NCI-H1048 (cell line): ENCODE data around the gene UGT1A6.

Experiments used
- DNase-seq: peaks from one replicate; lab custom pipeline; 2025; lab: John Stamatoyannopoulos, UW

UGT1A6 gene

DNA sequence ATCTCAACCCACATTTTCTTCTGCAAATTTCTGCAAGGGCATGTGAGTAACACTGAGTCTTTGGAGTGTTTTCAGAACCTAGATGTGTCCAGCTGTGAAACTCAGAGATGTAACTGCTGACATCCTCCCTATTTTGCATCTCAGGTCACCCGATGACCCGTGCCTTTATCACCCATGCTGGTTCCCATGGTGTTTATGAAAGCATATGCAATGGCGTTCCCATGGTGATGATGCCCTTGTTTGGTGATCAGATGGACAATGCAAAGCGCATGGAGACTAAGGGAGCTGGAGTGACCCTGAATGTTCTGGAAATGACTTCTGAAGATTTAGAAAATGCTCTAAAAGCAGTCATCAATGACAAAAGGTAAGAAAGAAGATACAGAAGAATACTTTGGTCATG, 75.4 kb downstream of the UGT1A6 start:
- no peak for DNase-seq

DNA sequence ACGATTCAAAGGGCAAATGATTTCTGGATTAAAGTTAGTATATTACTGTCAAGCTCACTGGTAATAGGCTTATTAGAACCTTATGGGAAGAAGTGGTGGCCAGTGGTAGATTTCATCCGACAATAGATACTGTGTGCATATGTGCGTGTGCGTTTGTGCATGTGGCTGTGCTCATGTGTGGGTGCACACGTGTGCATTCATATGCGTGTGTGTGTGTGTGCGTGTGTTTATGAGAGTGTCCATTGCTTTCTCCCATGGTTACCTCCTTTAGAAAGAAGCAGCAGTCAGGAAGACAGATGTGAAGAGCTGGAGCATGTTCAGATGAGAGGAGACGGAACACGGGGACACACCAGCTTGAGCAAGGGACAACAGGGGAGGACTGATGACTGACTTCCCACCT, 76.6 kb downstream of the UGT1A6 start:
- no peak for DNase-seq

DNA sequence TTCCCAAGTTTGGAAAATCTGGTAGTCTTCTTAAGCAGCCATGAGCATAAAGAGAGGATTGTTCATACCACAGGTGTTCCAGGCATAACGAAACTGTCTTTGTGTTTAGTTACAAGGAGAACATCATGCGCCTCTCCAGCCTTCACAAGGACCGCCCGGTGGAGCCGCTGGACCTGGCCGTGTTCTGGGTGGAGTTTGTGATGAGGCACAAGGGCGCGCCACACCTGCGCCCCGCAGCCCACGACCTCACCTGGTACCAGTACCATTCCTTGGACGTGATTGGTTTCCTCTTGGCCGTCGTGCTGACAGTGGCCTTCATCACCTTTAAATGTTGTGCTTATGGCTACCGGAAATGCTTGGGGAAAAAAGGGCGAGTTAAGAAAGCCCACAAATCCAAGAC, 79.5 kb downstream of the UGT1A6 start:
- DNase-seq: no peak

DNA sequence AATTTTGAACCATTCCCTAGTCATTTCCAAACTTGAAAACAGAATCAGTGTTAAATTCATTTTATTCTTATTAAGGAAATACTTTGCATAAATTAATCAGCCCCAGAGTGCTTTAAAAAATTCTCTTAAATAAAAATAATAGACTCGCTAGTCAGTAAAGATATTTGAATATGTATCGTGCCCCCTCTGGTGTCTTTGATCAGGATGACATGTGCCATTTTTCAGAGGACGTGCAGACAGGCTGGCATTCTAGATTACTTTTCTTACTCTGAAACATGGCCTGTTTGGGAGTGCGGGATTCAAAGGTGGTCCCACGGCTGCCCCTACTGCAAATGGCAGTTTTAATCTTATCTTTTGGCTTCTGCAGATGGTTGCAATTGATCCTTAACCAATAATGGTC, 79.9 kb downstream of the UGT1A6 start:
- no peak for DNase-seq

DNA sequence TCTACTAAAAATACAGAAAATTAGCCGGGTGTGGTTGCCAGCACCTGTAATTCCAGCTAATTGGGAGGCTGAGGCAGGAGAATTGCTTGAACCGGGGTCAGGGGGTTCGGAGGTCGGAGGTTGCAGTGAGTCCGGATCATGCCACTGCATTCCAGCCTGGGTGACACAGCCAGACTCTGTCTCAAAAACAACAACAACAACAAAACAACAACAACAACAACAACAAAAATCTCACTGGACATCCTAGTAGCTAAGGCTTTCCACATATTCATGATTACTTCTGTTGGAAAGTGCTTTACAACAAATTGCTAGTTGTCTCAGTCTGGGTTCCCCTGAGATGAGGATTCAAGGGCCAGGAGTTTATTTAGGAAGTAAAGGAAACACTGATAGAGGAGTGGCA, 81.2 kb downstream of the UGT1A6 start:
- DNase-seq: no peak

DNA sequence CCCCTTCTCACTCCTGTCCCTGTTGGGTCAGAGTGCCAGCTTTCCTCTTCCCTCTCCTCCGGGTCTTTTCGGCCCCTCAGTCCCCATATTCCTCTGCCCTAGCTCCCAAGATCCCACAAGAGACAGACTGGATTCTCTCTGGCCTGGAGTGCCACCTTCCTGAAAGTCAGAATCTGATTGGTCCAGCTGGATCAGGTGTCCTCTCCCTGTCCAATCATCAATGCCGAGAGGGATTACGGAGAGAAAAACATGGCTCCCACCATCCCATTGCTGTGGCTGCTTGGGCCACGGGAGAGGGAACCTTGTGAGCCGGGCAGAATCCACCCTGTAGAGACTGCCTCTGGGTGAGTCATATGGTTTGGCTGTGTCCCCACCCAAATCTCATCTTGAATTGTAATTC, 82.7 kb downstream of the UGT1A6 start:
- no peak for DNase-seq

DNA sequence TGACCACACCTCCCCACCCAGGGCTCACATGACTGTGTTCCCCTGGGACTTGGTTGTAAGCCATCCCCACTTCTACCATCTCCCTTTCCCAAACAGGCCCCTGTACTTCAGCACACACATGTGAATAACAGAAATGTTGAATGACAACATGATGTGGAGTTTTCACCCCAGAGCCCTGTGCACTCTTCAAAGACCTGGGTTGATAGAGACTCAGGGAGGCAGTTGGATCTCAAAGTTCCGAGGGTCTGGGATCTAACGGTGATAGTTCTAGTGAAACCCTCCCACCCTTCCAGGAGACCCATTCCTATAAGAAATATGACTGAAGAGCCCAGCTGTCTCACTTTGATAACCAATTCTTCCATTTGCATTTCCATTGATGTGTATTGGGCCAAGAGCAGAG, 85.3 kb downstream of the UGT1A6 start, which contains the start of gene MROH2A:
TSS of gene MROH2A (plus strand) at position 301 of the 400 bp plus-strand sequence. CDS start 1,029 bp downstream, outside the sequence.
- no peak for DNase-seq

DNA sequence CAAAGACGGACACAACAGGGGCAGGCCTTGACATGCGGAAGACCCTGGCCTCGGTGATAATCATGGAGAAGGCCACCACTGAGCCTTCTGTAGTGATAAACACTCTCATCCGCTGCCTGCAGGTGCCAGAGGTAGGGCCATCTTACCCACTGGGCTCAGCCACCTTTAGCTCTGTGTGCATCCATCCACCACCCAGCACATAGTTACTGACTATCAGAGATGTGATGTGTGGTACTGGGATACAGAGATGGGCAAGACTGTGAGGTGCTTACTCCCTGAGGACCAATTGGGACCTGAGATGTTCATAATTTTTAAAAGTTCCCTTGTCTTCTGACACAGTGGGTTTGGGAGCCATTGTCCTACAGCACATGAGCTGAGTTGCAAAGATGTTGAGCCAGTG, 87.0 kb downstream of the UGT1A6 start:
- DNase-seq: no peak

DNA sequence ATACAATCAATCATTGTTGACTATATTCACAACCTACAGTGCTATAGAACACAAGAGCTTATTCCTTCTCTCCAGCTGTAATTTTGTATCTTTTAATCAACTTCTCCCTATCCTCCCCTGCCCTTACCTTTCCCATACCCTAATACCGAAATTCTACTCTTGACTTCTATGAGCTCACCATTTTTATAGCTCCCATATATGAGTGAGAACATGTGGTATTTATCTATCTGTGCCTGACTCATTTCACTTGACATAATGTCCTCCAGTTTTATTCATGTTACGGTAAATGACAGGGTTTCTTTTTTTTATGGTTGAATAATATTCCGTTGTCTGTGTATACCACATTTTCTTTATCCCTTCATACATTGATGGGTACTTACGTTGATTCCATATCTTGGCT, 88.1 kb downstream of the UGT1A6 start:
- DNase-seq: no peak

DNA sequence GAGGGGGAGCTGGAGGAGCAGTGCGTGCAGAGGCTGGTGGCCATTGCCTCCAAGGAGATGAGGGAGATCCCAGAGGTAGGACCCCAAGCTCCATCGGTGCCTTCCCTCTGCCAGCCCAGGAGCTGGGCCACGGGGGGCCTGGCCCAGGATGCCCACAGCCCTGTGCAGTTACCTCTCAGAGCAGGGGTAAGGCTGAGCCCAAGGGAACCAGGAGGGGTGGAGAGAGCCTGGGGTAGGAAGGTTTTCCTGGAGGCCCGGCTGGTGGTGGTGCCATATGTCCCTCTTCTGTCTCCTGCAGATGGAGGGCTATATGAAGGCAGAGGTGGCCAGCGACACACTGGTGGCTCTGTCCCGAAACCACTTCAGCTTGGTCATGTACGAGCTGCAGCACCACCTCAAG, 96.9 kb downstream of the UGT1A6 start:
- DNase-seq: no peak

DNA sequence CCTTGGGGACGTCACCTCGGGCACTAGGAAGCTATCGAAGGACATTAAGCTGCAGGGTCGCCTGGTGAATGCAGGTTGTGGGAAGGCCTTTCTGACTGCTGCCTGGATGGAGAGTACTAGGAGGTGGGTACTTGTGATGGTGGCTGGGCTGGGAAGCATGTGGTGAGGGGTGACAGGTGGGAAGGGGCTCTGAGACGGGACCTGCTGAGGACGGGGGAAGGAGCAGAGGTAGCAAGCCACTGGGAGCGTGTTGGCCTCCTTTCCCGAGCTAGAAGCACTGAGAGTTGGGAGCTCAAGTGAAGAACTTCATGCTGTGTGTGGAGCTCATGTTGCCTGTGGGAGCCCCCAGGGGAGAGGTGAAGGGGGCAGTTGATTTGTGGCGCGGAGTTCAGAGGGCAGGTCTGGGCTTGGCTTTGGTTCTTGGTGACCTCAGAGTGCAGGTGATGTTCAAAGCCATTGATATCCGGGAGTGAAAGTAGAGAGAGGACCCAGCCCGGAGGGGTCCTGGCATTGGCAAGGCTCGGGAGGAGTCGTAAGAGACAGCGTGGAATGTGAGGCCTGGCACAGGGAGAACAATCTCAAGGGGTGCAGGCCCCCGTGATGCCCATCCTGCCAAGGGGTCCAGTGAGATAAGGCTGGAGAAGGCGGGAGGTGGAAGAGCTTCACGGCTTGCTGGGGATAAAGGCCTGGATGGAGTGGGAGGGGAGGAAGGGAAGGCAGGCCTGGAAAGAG, 98.6 kb downstream of the UGT1A6 start:
- no peak for DNase-seq

DNA sequence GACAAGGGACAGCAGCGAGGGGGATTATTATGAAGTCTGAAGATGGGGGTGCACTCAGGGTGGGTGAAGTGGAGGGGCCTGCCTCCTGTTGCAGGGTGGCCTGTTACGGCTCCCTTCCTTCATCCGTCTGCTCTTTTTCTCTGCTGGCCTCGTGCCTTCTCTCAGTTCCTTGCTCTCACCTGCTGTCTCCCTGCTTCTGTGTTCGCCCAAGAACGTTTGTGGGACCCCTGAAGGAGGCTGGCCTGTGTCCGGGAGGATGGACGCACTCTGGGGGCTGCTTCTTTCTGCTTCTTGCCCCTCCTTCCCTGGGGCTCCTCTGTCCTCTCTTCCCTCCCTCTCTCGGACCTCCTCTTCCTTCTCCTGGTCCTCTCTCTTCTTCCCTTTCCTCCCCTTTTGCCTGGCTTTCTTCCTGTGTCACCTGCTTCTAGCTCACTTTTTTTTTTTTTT, 99.2 kb downstream of the UGT1A6 start:
- DNase-seq: no peak

DNA sequence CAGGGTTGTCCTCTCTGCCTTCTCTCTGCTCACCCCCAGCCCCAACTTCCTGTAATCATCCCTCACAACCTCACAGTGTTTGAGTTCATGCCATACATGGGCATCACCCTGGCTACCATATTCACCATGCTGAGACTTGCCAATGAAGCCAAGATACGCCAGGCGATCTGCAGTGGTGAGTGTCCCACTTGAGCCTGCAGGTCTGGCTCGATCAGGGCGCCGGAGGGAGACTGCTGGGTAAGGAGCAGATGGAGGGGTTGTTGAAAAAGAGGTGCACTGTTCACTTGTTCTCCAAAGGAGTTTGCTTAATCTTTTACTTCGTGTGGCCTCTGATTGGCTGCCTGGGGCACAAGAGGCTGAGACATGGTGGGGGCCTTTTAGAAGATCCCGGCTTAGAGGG, 100.0 kb downstream of the UGT1A6 start:
- DNase-seq: no peak

DNA sequence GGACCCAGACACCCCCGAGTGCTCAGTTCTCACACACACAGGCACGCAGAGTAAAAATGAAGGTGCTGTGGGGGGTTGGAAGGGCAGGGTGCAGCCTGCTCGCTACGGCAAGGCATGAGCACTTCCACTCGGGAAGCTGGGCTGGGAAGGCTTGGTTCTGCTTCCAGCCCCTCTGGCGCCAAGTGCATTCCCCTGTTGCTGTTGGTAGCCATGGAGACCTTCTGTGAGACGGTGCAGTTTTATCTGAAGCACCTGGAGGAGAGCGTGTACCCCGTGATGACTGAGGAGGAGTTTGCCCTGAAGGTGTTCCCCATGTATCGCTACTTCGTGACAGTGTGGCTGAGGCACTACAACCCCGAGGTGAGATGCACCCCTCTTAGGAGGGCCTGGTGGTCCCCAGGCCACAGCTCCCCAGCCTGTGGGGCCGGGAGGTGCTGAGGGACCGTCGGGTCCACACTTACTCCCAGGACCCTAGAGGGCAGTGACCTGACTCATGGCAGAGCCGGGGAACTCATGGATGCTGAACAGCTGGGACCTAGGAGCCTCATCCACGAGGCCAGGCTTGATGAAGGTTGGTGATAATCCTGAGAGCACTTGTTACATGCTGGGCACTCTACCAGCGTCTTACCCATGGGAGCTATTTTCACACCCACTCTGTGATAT, 100.9 kb downstream of the UGT1A6 start:
- DNase-seq: no peak

DNA sequence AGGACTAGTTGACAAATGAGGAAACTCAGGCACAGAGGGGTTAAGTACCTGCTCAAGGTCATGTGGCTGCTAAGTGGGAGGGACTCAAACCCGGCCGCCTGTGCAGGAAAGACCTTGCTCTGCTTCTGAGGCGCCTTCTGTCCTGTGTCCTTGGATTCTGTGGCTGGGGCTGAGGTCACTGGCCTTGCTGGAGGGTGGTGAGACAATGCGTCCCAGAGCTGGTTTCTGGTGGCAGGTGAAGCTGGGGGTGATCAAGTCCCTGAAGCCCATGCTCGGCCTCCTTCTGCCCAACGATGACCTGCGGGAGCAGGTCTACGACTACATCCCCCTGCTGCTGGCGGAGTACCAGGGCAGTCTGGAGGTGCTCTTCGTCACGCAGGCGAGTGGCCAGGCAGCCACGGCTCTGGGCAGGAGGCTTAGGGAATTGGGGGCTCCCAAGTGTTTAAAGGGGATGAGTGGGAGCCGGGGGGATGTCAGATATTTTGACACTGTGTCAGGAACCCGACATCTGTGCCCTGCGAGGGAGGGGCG, 101.5 kb downstream of the UGT1A6 start:
- DNase-seq: no peak

DNA sequence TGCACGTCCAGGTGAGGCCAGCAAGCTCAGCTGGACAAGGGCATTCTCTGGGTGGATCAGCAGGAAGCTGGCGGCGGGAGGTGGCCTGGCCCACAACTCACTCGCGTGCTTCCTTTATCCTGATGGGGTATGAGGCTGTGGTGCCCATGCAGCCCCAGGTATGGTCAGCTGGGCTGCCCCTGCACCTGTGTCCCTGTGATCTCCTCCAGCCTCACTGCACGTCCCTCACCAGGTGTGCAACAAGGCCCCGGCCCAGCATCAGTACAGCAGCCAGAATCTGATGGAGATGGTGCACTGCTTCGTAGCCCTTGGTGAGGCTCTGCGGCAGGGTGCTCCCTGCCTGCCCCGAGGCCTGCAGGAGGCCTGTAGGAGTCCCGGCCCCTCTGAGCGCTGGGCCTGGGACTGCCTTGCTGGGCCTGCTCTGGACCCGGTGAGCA, 103.1 kb downstream of the UGT1A6 start:
- DNase-seq: no peak

DNA sequence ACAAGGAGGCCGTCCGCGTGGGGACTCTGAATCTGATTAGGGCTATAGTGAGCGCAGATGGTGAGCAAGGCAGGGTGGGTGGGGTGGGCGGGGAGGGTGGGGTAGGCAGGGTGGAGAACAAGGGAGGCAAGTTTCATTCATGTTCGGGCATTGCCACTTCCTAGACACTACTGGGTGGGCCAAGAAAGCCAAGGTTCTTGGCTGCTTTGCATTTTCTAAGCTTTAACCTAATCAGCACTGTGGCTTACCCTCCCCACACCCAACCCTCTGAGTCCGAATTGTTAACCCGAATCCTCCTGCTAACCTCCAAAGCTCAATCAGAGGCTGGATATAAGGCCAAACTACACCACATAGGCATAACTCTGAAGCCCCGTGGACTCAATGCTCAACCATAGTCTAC, 103.6 kb downstream of the UGT1A6 start:
- DNase-seq: no peak

DNA sequence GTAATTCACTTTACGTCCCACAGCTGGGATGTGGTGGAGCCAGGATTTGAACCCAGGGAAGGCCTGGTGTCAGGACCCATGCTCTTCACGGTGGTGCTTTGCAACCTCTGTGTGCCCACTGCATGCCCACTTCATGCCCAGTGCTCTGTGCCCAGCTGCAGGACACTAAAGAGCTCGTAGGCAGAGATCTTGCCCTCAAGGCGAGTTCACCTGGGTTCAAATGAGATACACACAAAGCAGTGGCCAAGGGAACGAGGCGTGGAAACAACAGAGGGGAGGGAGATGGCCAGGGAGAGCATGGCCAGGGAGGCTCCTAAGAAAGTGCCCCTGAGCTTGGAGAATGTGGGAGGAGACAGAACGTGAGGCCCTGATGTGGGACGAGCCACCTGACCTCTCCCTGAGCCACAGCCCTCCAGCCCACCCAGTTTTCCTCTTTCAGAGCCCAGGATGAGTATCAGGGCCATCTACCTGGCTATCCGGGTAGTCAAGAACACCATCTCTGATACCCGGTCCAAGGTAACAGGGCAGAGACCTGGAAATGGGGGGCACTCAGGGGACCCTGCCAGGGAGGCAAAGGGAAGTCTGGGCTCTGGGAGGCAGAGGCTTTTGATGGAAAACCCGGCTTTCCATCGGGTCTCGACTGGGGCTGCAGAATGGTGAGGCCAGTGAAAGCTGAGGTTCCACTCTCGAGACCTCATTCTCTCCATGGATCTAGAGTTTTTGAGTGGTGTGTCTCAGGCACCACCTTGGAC, 105.8 kb downstream of the UGT1A6 start:
- no peak for DNase-seq

DNA sequence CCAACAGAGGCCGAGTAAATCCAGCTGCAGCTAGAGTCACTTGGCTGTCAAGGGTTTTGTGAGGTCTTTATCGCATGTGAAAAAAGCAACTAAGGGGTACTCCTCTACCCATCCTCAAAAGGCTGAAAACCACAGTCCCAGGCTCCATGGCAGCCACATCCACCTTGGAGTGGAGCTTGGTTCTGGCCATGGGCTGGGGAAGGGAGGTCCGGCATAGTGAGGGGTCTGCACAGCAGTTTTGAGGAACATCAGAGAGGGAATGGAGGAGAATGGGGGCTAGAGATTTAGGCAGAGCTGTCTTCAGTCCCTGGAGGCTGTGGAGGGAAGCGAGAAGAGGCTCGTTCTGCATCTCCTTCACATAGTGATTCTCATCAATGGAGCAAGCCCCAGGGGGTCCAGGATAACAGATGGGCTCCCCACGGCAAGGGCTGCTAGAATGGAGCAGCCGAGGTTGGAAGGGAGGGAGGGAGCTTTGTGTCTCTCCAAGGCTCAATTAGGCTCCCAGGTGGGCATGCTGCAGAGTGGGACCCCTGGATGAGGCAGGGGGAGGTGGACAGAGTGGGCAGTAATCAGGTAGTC, 106.5 kb downstream of the UGT1A6 start:
- no peak for DNase-seq

DNA sequence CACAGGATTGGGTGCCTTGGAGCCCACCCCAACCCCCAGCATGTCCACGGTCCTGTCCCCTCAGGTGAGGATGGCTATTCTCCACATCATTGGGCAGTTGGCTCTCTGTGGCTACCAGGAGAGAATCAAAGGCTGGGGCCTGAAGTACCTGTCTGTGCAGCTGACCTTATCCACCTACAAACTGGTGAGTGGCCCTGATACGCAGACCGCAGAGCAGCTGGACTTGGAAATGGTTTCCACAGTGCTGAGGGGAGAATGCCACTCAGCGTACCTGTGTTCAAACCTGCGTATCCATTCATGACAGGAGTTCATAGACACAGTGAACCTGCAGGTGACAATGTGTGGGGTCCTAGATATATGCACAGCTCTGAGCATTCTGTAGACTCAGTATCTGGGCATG, 107.0 kb downstream of the UGT1A6 start:
- DNase-seq: no peak

DNA sequence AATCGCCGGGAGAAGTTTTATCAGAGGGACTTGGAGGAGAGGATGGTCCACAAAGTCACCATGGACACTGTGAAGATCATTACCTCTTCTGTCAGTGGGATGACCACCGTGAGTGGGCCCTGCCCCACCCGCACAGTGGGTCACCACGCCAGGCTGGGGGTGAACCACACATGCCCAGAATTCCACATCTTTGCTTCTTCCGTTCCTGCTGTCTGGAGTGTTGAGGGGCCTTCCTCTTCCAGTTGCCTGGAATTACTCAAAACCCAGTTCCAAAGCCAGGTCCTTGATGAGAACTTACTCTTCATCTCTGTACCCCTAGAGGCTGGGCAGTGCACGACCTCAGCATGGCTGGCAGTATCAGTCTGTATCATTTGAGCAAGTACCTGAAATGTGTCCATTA, 107.5 kb downstream of the UGT1A6 start:
- DNase-seq: no peak

DNA sequence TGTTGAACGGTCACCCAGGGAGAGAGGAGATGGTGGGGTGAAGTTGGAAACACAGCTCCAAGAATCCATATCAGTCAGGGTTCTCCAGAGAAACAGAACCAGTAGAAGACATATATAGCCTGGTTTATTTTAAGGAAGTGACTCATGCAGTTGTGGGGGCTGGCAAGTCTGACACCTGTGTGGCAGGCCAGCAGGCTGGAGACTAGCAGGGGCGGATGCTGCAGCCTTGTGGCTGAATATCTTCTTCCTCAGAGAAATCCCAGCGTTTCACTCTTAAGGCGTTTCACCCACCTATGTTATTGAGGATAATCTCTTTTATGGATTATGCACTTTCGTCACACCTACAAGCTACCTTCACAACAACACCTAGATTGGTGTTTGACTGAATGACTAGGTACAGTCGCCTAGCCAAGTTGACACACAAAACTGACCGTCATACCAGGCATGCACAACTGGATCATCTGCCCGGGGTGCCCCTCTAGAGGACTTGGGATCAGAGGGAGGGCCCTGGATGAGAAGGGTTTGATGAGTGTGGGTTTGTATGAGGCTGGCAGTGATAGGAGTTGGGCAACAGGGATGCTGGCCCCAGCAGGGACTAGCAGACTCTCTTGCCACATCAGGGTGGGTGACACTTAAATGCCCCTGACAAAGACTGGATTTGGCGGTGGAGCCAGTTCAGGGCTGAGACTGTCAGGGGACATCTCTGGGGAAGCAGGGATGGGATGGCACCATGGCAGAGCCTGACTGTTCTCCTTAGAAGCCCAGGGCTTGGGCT, 108.9 kb downstream of the UGT1A6 start:
- no peak for DNase-seq
